HG03196 (cell line): Measurements from ENCODE around the gene TTF2.

Source experiments
- ATAC-seq: cut with Tn5 transposase; IDR thresholded peaks from one replicate; pipeline ENCODE4 v1.9.1; 2021; ENCODE audit not compliant: unreplicated experiment

TTF2 gene

DNA sequence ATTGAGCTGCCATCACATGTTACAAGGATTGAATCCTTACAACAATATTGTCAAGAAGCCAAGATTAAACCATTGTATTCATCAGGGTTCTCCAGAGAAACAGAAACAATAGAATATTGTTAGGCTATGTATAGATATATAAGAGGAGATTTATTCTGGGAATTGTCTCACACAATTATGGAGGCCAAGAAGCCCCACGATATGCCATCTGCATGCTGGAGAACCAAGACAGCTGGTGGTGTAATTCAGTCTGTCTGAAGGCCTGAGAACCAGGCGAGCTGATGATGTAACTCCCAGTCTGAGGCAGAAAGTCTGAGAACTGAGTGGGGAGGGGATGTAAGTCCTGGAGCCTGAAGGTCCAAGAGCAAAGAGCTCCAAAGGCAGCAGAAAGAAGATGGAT, 14.5 kb upstream of the TTF2 start:
- ATAC-seq = no peak

DNA sequence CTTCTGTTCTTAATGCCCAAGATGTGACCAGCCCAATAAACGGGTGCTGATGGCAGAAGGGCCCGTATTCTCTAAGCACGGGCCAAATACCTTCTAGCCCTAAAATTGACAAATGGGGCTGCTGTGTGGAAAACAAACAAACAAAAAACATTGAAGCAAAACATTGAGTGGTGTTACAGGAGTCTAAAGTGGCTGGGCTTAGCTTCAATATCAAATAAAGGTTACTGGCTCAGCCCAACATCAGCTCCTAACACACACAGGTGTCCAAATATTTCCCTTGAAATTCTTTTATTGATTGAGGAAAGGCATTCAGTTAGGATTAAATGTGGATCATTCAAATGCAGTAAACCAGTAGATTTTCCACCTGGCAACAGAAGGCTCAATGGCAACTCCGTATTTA, 13.3 kb upstream of the TTF2 start:
- ATAC-seq = no peak

GRCh38 chr1:117047271-117047670, 12.9 kb upstream of the TTF2 start:
- ATAC-seq = no peak

GRCh38 chr1:117049857-117050256, 10.3 kb upstream of the TTF2 start:
- no peak for ATAC-seq

GRCh38 chr1:117051224-117052064, 8.7 kb upstream of the TTF2 start:
- peak; percentile 79 for ATAC-seq

- no peak for ATAC-seq
These were observed 6.1 kb upstream of the TTF2 start for GRCh38 chr1:117054068-117054467.

GRCh38 chr1:117058810-117059209, 1.3 kb upstream of the TTF2 start:
- no peak for ATAC-seq

DNA sequence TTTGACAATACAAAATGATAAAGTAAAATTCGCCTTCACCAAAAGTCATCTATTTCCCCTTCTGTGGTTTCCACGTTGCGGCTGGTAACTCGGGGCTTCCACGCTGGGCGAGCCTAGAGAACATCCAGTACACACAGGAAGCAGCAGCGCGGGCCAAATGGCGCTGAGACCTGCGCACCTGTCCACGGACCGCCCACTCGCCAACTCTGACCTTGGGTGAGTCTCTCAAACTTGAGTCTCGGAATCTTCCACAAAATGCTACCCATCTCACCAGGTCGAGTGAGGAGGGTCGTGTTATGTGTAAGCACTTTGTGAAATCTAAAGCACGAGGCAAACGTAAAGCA, 820 bp upstream of the TTF2 start:
- ATAC-seq = peak; percentile 36

GRCh38 chr1:117060441-117061317, 553 bp downstream of the TTF2 start:
- ATAC-seq = peak; percentile 6

GRCh38 chr1:117061986-117062415, 1.9 kb downstream of the TTF2 start:
- ATAC-seq = no peak

GRCh38 chr1:117066367-117066766, 6.2 kb downstream of the TTF2 start:
- no peak for ATAC-seq

DNA sequence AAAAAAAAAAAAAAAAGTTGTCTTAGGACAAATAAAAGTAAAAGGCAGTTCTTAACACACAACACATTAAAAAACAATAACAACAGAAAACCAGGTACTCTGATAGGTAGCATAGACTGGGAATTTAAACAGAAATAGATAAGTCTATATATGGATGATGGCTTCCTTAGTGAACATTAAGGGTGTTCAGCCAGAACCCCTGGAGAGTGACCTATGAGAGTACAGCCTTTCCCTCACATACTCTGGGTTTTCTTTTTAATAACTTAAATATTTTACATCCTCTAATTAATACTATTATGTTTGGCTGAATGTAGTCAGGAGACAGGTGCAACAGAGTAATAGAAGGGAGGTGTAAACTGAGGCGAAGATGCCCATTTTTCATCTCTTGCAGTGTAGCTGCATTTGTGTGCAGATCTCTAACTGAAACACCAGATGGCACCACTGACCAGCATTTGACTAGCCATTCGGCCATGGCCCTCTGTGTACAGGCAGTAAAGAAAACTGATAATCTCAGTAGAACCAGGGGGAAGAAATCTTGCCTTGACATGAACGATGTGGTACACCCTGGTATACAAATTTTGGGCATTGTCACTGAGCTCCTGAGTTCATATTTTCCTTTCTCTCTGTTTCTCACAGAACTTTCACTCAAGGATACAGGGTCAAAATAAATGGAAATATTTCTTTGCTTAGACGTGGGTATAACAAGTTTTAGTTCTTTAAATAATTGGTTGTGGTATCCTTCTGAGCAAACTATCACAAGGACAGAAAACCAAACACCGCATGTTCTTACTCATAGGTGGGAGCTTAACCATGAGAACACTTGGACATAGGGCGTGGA, 7.6 kb downstream of the TTF2 start:
- peak; percentile 63 for ATAC-seq

DNA sequence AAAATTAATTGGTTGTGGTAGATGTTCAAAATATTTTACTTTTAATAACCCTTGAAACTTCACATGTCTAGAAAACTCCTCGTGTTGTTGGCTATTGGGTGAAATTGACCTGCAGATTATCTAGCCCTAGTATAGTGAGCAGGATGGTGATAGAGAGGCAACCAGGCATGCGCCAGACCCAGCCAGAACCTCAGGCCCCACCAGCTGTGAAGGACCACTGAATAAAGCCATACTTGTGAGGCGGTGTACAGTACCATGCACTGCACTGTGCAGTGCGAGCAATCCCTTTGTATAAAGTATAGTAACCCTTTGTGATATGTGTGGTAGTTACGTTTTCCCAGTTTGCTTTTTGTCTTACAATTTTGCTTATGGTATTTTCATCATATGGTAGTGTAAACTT, 8.5 kb downstream of the TTF2 start:
- no peak for ATAC-seq

- no peak for ATAC-seq
These were observed 9.2 kb downstream of the TTF2 start for GRCh38 chr1:117069220-117069844.

GRCh38 chr1:117070124-117070523, 10.0 kb downstream of the TTF2 start:
- ATAC-seq = no peak

DNA sequence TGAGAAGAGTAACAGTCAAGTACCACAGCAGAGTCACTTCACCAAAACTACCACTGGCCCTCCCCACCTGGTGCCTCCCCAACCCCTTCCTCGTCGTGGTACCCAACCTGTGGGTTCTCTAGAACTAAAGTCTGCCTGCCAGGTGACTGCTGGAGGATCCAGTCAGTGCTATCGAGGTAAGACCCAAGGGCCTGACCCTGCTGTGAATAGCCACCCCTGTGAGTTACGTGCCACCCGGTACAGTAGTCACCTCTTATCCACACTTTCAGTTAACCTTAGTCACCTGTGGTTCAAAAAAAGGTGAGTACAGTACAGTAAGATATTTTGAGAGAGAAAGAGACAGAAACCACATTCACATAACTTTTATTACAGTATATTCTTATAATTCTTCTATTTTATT, 16.5 kb downstream of the TTF2 start:
- ATAC-seq = no peak

- no peak for ATAC-seq
These were observed 17.1 kb downstream of the TTF2 start for GRCh38 chr1:117077267-117077666.

GRCh38 chr1:117079737-117080136, 19.6 kb downstream of the TTF2 start:
- ATAC-seq = no peak

GRCh38 chr1:117084231-117084630, 24.1 kb downstream of the TTF2 start:
- no peak for ATAC-seq

- no peak for ATAC-seq
These were observed 27.6 kb downstream of the TTF2 start for GRCh38 chr1:117087686-117088085.

- ATAC-seq = no peak
These were observed 29.9 kb downstream of the TTF2 start for GRCh38 chr1:117089996-117090395.
